GM21528 (cell line): ENCODE measurements around the gene CD79A.

Experiments
- ATAC-seq: cut with Tn5 transposase; IDR thresholded peaks from one replicate; pipeline ENCODE4 v1.9.1; 2021; ENCODE audit warnings: mild to moderate bottlenecking, moderate library complexity; ENCODE audit not compliant: unreplicated experiment, low FRiP score

Gene CD79A

GRCh38 chr19:41876847-41877832 is at the start of gene CD79A:
Gene CD79A (plus strand): TSS chr19:41877279. CDS start chr19:41877305, 26 bp downstream.
- peak; percentile 49 for ATAC-seq

DNA sequence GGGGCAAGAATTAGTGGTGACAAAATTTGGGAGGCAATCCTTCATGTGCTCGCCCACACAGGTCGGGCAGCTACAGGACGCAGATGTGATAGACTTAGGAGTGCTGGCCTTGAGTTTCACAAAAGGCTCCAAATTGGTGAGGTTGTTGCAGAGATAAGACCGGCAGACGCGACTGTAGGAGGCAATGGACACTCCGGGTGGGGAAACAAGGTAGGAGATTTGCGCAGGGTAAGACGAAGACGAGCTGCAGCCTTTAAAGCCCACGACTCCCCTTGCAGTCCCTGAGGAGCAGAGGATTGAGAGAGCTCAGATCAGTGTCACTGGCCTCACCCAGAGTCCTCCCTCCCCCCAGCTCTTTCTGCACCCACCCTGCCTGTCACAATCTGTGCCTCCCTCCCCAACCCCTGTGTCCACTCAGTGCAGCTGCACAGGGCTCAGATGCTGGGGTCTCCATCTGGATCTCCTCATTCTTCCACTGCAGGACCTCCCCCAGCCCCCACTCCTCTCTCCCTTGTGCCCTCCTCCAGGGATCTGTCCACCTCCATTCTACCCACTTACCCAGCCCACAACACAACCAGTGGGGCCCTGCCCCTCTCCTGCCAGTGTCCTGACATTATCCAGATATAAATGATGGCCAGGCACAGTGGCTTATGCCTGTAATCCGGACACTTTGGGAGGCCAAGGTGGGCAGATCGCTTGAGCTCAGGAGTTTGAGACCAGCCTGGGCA is 38.9 kb upstream of the CD79A start:
- no peak for ATAC-seq

DNA sequence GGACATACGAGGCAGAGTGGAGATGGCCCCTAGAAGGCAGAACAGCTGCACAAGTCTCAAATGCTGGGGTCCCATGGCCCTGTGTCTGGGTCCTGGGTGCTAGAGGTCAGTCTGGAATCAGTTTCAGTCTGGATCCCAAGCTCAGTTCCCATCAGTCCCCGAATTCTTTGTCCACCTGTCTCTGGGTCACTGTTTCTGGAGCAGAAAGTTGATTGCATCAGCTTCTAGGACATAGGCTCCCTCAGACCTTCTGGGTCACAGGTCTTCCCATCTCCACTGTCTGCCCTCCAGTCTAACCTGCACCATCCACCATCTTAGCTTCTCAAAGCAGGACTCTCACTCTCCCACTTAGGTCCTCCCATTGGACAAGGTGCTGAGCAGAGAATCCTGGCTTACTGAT is 37.9 kb upstream of the CD79A start:
- ATAC-seq: no peak

DNA sequence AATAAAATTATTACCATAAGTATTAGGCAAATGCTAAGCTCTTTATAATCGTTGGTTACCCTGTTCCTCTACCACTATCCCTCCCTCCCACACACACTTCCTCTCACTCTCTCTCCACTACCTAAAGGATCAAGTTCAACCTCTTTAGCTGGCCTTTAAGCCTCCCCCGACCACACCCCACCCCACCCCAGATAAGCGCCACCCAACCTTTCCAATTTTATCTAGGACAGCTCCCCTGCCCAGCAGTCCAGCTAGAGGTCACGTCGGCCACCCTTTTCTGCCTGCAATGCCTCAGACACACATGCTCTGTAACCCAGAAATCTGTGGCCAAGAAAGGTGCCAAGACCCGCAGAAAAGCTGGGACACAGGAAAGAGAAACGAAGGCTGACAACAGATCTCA is 33.7 kb upstream of the CD79A start:
- no peak for ATAC-seq

DNA sequence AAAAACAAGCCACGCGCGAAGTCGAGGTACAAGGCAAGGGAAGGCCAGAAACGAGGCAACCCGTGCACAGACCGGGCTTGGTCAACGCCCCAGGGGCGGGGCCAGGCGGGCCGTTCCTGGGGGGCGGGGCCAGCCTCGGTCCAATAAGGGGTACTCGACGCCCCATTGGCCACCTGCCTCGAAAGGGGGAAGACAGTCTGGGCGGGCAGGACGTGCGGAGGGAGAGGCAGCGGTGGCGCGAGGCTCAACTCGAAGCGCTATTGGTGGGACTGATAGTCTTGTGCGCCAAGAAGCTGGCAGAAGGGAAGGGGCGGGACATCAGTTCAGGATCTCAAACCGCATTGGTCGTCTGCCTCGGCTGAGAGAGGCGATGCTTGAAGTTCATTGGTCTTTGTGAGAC is 32.5 kb upstream of the CD79A start, which contains the start of gene LYPD4:
Gene LYPD4 (minus strand): TSS at position 83 of the 400 bp plus-strand sequence. CDS start 5,398 bp downstream, outside the sequence.
- ATAC-seq: no peak

- ATAC-seq: no peak
These were observed 32.3 kb upstream of the CD79A start, which contains the start of gene DMRTC2 for GRCh38 chr19:41845001-41845050. Gene DMRTC2 (plus strand): TSS chr19:41845042. CDS start chr19:41847429, 2,387 bp downstream.

DNA sequence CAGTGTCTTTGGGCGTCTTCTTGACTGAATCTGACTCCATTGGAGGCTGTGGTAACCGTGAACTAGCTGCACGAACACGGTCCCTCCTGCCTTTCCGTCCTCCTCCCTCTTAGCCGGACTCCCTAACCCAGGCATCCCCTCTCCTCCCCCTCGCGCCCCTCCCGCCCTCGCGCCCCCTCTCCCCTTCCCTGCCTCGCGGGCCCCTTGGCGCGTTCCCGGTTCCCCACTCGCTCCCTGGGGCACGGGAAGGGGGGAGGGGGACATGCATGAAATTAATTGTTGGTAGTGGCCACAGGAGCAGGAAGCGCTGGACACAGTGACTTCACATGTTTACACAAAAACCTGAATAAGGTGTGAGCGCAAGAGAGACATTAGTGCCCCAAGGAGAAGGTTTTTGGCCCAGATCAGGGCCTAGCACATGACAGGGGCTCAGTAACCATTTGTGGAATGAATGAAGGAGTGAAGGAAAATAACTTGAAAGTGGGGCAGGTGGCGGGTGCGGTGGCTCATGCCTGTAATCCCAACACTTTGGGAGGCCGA is 32.0 kb upstream of the CD79A start:
- ATAC-seq: no peak

DNA sequence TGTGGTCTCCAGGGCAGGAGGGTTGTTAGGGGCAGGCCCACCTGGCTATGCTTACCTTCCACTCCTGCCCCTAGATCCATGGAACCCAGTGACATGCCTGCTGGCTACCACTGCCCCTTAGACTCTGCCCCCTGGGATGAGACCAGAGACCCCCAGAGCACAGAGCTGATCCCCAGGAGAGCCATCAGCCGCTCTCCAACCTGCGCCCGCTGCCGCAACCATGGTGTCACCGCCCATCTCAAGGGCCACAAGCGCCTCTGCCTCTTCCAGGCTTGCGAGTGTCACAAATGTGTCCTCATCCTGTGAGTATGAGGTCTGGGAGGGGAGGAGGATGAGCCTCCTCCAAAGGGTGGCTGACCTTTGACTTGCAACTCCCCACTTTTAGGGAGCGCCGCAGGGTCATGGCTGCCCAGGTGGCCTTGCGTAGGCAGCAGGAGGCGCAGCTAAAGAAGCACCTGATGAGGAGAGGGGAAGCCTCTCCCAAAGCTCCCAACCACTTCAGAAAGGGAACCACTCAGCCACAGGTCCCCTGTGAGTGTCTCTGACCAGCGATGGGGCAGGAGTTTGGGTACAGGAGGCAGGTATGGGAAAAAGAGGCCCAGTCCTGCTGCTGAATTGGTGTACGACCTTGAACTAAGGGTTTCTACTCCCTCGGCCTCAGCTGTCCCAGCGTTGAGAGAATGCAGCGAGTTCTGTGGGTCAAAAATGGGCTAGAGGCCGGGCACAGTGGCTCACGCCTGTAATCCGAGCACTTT is 29.6 kb upstream of the CD79A start:
- ATAC-seq: no peak

DNA sequence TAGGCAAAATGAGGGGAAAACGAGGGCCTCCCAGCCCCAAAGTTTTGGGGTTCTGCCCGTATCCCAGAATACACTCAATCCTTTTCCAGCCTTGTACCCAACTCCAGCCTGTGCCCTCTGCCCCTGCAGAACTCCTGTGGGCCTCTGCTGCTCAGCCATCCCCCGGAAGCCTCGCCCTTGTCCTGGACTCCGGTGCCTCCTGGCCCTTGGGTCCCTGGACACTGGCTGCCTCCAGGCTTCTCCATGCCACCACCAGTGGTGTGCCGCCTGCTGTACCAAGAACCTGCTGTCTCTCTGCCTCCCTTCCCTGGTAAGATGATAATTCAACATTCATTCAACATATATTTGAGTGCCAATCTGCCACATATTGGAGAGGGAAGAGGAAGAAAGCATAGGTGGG is 28.4 kb upstream of the CD79A start:
- no peak for ATAC-seq

DNA sequence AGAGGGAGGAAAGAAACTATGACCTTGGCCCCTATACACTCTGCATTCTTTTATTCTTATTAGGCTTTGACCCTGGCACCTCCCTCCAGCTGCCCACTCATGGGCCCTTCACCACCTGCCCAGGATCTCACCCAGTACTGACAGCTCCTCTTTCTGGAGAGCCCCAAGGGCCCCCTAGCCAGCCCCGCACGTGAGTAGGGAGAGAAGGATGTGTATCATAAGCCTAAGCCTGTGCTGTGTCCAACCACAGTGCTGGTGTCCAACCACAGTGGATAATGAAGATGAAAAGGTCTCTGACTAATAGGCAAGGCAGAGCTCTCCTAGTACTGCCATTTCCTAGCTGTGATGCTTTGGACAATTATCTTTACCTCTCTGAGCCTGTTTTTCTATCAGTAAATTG is 28.0 kb upstream of the CD79A start:
- no peak for ATAC-seq

- ATAC-seq: no peak
These were observed 26.7 kb upstream of the CD79A start for GRCh38 chr19:41850381-41850780.

DNA sequence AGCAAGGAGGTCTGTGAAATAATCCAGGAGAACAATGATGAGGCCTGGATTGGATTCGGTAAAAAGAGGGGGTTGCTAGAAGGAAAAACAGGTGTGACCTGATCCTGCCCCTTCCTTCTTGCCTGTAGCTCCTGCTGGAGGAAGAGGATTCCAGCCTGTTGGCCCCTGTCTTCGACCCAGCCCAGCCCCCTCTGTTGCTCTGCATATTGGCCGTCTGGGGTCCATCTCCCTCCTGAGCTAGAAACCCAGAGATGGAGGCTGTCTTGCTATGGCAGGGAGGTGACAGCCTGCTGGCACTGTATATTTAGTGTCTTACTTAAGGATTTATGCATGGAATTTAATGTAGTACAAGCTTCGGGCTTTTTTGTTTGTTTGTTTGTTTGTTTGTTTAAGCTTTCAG is 25.6 kb upstream of the CD79A start:
- no peak for ATAC-seq

- ATAC-seq: no peak
These were observed 23.7 kb upstream of the CD79A start for GRCh38 chr19:41853344-41853743.

DNA sequence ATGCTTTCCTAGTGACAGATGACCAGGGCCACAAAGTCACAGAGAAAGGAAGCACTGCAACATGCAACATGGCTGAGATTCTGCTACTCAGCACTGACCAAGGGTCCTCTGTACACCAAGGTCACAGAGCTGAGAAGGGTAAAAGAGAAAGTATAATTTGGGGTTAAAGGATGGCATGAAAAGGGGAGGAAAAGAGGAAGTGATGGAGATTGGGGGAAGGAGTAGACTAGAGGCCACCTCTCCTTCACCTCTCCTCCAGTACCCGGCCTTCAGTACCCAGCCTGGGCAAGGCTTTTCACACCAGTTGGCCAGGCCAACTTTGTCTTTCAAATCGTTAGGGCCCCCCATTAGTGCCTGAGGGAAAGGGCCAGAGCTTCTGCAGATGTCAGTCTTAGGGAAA is 23.3 kb upstream of the CD79A start:
- ATAC-seq: no peak

DNA sequence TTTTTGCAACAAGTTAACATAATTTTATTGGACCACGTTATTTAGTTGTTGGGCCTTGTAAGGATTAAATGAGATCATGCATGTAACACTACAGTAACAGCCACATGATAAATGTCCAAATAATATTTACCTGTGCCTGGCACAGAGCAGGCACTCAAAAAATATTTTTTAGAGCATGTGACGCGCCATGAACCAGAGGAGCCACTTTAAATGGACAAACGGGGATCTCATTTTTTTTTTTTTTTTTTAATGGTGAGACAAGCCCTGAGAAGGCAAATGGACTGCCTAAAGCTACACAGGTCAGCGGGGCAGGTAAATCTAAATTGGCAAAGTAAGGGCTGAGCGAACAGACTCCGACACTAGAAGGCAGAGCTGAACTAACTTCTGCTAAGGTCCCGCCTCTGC is 17.9 kb upstream of the CD79A start:
- ATAC-seq: no peak

DNA sequence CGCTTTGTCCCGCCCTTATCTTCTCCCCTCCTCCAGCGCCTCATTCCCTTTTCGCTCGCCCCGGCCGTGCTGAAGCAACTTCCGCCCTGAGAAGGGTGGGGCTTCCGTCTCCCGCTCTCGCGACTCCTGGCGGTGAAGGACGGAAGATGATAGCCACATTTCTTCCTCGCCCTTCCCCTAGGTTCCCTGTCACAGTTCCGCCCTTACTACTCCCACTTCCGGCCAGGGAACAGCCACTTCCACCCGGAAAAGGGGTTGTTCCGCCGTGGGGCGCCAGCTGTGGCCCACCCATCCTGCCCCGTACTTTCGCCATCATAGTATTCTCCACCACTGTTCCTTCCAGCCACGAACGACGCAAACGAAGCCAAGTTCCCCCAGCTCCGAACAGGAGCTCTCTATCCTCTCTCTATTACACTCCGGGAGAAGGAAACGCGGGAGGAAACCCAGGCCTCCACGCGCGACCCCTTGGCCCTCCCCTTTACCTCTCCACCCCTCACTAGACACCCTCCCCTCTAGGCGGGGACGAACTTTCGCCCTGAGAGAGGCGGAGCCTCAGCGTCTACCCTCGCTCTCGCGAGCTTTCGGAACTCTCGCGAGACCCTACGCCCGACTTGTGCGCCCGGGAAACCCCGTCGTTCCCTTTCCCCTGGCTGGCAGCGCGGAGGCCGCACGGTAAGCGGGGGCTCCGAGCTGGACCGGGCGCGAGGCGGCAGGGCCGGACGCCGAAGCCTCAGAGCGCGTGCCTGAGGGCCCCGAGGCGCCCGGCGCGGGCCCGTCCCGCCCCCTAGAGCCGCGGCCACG is 17.3 kb upstream of the CD79A start, which contains the start of gene RPS19:
Gene RPS19 (plus strand): TSS at position 638 of the 801 bp plus-strand sequence. CDS start 520 bp downstream, outside the sequence.
- ATAC-seq: peak; percentile 78

- no peak for ATAC-seq
These were observed 16.5 kb upstream of the CD79A start for GRCh38 chr19:41860419-41861115.

GRCh38 chr19:41861116-41861768 is 15.8 kb upstream of the CD79A start:
- ATAC-seq: no peak

GRCh38 chr19:41861846-41862245 is 15.2 kb upstream of the CD79A start:
- ATAC-seq: no peak
